Stomach (tissue), 9 donors: Measurements from ENCODE around the gene CAPZB. TPM values are rescaled to one million over a fixed set of nuclear protein-coding genes. Genes with fewer than 3 reads are reported as not detected.

ENCODE experiments used
- DNase-seq, 2 donors: peaks; one replicate each; pipeline versions ENCODE4 v3.0.0 to v3.0.0-alpha.2; 2013 to 2019
- H3K27ac ChIP-seq, 5 donors: fragments of 200-600 bp in 4 of 5; sonication (generic) in 4 of 5; one replicate each; pipeline ENCODE4 v1.5.1; 2013 to 2019; ENCODE audit warnings: mild to moderate bottlenecking in 1 of 5, moderate library complexity in 1 of 5
- H3K27me3 ChIP-seq, 3 donors: fragments of 200-600 bp; sonication (generic); one replicate each; pipeline ENCODE4 v1.5.1; 2017 to 2019; ENCODE audit warnings: mixed run types in 1 of 3
- H3K36me3 ChIP-seq, 4 donors: fragments of 200-600 bp; sonication (generic); 1 replicate in 3 of 4; 2 replicates in 1 of 4; pipeline ENCODE4 v1.5.1; 2016 to 2019
- H3K4me1 ChIP-seq, 4 donors: fragments of 200-600 bp; sonication (generic); one replicate each; pipeline ENCODE4 v1.5.1; 2016 to 2019
- H3K4me3 ChIP-seq, 4 donors: fragments of 200-600 bp; sonication (generic) in 3 of 4; one replicate each; pipeline ENCODE4 v1.5.1; 2016 to 2019; ENCODE audit warnings: mild to moderate bottlenecking in 1 of 4
- H3K9me3 ChIP-seq, 4 donors: fragments of 200-600 bp; sonication (generic); one replicate each; pipeline ENCODE4 v1.5.1; 2016 to 2019
- EP300 ChIP-seq: sonication (generic); formaldehyde crosslinking; IDR thresholded peaks from one replicate; pipeline ENCODE4 v1.6.1; 2017; ENCODE audit warnings: antibody characterized with exemption
- POLR2A ChIP-seq, 4 donors: fragments of 450-650 bp; IDR thresholded peaks; one replicate each; pipeline ENCODE4 v1.6.1; 2016; ENCODE audit warnings: antibody characterized with exemption in 4 of 4, control low read depth in 2 of 4, mild to moderate bottlenecking in 1 of 4, moderate library complexity in 1 of 4
- POLR2AphosphoS5 ChIP-seq, 3 donors: sonication (generic); formaldehyde crosslinking; IDR thresholded peaks; one replicate each; pipeline ENCODE4 v1.6.1; 2016; ENCODE audit warnings: antibody characterized with exemption in 3 of 3
- WGBS, 5 donors: extraction: QIAGEN DNeasy Blood & Tissue Kit in 3 of 5; methylation state at CpG; one replicate each; pipeline versions ENCODE4 v1.1.5 to v1.1.7; 2013 to 2018; 5-methylcytosine and 5-hydroxymethylcytosine counted together
- intact Hi-C: fragments of 100-400 bp; cut with DNase I; formaldehyde crosslinking; loops from one replicate; pipeline ENCODE4 v1.15.1; 2023; ENCODE audit warnings: low total_unique reads
- polyA plus RNA-seq, 3 donors: library from polyadenylated mRNA; stranded (reverse); fragments of 200-250 nt; gene quantifications; one replicate each; pipeline ENCODE4 v1.2.3, GENCODE V29; 2013
- total RNA-seq, 5 donors: library from RNA; depleted of rRNA; stranded (reverse); fragments of >200 nt; gene quantifications; one replicate each; pipeline versions ENCODE4 v1.1.0 to v1.2.3, GENCODE V29; 2014 to 2016
- TF ChIP-seq, protein P1 (sequence below), 7 experiments: fragments of 450-650 bp in 4 of 7; fragments of 200-600 bp in 3 of 7; sonication (generic) in 3 of 7; IDR thresholded peaks; one replicate each; pipeline ENCODE4 v1.5.1; 2016 to 2019; ENCODE audit warnings: antibody characterized with exemption in 7 of 7, control low read depth in 2 of 7, mild to moderate bottlenecking in 1 of 7
- donor health status: healthy with polysubstance abuse.
- donor health status: Bipolar disorder and iron deficiency.
- donor health status: healthy.

The CAPZB gene
- total and polyA plus RNA-seq, 8 donors: 84.9 to 345 (median 155) TPM

DNA sequence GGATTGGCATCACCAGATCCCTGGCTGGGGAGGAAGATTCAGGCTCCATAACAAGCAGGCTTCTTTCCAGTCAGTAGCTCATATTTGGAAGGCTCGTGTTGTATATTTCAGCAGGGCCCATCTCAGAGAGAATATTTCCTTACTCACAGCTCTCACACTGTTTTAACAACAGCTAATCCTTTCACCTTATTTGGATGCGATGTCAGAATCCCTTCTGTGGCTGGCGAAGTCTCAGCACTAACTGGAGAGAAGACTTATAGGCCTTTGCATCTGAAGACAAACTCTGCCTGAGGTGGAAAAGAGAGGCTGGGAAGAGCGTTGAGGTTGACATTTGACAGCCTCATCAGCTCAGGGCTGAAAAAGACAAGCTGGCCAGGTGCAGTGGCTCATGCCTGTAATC, 47.2 kb upstream of the CAPZB start:
- H3K27ac ChIP-seq: peak overlapping the region in 4 of 5 donors; percentile 60 to 85 (median 64)
- H3K4me1 ChIP-seq: peaks cover 0 to 11% (median 0%) of the 10 kb centered on the region in 4 donors
- peaks cover 0 to 8% (median 0%) of the 10 kb centered on the region in 4 donors for H3K9me3 ChIP-seq
- no peak overlapping the region for H3K4me3 ChIP-seq
- TF ChIP-seq EP300: no peak
- TF ChIP-seq POLR2AphosphoS5 (IDR thresholded peaks at IDR 0.05): peak in 1 of 3 donors; percentile 37
- intact Hi-C loops: no loop called here
- no peaks in the 10 kb centered on the region for H3K36me3 ChIP-seq
- H3K27me3 ChIP-seq: no peaks in the 10 kb centered on the region
- 66 to 85% (median 81%) methylated on average over 4 of the region's 4 CpGs for WGBS, 5 donors
- peak in 1 of 2 donors; percentile 40 for DNase-seq

DNA sequence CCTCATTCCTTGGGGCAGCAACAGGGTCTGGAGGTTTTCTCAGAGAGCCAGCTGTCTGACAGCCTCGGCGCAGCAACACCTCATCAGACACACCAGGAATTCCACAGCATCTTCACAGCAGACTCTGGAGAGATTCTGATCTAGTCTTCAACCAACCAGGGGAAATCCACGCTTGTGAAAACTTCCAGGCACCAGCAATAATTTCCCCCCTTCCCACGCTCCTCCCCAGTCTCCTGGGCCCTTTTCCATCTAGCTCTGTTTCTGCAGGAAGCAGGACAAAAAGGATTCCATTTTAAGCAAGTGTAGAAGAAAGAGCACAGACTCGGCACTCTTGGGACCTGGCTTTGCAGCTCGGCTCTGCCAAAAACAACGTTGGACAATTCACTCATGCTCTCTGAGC, 44.3 kb upstream of the CAPZB start:
- Histone ChIP-seq H3K27ac (peak overlapping the region in 3 of 5 donors; percentile 14 to 85 (median 25)), H3K36me3 (no peaks in the 10 kb centered on the region), H3K9me3 (peaks cover 0 to 3% (median 0%) of the 10 kb centered on the region in 4 donors), H3K4me3 (no peak overlapping the region), H3K4me1 (peaks cover 0 to 11% (median 0%) of the 10 kb centered on the region in 4 donors), H3K27me3 (no peaks in the 10 kb centered on the region)
- peak in 1 of 2 donors; percentile 30 for DNase-seq
- intact Hi-C loops: no loop called here
- 51 to 80% (median 71%) methylated on average over 7 of the region's 7 CpGs for WGBS, 5 donors
- TF ChIP-seq POLR2A (IDR thresholded peaks at IDR 0.05) (no peak), POLR2AphosphoS5 (IDR thresholded peaks at IDR 0.05) (no peak), EP300 (no peak)
- TF ChIP-seq, protein P1, sequence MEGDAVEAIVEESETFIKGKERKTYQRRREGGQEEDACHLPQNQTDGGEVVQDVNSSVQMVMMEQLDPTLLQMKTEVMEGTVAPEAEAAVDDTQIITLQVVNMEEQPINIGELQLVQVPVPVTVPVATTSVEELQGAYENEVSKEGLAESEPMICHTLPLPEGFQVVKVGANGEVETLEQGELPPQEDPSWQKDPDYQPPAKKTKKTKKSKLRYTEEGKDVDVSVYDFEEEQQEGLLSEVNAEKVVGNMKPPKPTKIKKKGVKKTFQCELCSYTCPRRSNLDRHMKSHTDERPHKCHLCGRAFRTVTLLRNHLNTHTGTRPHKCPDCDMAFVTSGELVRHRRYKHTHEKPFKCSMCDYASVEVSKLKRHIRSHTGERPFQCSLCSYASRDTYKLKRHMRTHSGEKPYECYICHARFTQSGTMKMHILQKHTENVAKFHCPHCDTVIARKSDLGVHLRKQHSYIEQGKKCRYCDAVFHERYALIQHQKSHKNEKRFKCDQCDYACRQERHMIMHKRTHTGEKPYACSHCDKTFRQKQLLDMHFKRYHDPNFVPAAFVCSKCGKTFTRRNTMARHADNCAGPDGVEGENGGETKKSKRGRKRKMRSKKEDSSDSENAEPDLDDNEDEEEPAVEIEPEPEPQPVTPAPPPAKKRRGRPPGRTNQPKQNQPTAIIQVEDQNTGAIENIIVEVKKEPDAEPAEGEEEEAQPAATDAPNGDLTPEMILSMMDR (IDR thresholded peaks at IDR 0.05): no peak

DNA sequence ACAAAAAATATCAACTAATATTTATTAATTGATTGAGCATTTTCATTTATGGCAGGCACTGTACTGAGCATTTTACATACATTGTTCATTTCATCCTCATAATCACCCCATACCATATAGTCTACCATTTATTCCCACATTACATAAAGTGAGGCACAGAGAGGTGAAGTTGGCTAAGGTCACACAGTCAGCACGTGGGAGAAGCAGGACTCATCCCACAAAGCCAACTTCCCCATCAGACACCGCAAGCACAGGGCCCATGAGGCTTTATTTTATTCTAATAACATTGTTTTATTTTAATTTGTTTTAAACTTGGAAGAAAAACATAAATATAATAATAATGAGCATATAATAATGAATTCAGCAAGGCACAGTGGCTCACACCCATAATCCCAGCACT, 43.1 kb upstream of the CAPZB start:
- intact Hi-C loops: no loop called here
- Histone ChIP-seq H3K4me3 (no peak overlapping the region), H3K4me1 (peaks cover 0 to 11% (median 0%) of the 10 kb centered on the region in 4 donors), H3K36me3 (no peaks in the 10 kb centered on the region), H3K27ac (peak overlapping the region in 1 of 5 donors; percentile 85), H3K27me3 (no peaks in the 10 kb centered on the region), H3K9me3 (peaks cover 0 to 3% (median 0%) of the 10 kb centered on the region in 4 donors)
- no peak for DNase-seq
- 65 to 79% (median 76%) methylated on average over 2 of the region's 2 CpGs for WGBS, 5 donors
- TF ChIP-seq, protein P1 (IDR thresholded peaks at IDR 0.05): no peak
- no peak for TF ChIP-seq POLR2AphosphoS5 (IDR thresholded peaks at IDR 0.05)
- no peak for TF ChIP-seq EP300
- no peak for TF ChIP-seq POLR2A (IDR thresholded peaks at IDR 0.05)

DNA sequence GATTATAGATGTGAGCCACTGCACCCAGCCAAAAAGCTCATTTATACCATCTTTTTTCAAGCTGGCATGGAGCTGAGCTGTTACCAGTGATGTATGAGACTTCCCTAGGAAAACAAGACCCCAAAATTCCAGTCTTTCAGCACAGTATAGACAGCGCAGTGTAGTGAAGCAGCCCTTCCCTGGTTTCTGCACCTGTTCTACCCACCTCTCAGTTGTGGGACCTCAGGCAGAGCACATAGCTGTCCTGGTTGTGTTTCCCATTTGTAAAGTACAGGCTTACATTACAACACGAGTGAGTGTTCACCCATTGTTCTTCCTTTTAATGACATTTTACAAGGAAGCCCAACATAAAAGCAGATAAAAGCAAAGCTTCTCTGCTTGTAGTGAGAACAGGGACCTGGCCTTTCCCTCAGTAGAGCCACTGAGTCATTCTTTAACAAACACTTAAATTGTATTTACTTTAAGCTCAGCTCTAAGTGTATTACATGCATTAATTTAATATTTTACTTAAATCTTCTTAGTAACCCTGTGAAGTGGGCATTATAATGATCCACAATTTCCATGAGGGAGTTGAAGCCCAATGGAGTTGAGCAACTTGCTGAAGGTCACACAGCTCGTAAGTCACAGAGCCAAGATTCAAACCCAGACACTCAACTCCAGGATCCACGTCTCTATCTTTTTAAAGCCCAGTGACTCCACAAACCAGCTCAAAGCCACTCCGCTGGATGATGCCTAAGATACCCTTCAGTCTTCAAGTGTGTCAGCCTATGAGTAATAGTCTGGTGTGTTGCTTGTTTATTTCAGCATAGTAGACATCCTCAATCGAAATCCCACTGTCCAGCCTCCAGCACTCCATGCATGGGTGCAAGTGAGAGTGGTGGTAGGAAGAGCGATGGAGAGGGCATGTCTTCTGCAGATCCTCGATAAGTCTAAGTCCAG, 40.5 kb upstream of the CAPZB start:
- Histone ChIP-seq H3K9me3 (peaks cover 0 to 4% (median 0%) of the 10 kb centered on the region in 4 donors), H3K27me3 (no peaks in the 10 kb centered on the region), H3K4me1 (peaks cover 0 to 7% (median 0%) of the 10 kb centered on the region in 4 donors), H3K27ac (no peak overlapping the region), H3K4me3 (no peak overlapping the region), H3K36me3 (no peaks in the 10 kb centered on the region)
- TF ChIP-seq, protein P1 (IDR thresholded peaks at IDR 0.05): no peak
- TF ChIP-seq POLR2A (IDR thresholded peaks at IDR 0.05): no peak
- TF ChIP-seq EP300: no peak
- TF ChIP-seq POLR2AphosphoS5 (IDR thresholded peaks at IDR 0.05): no peak
- intact Hi-C loops: no loop called here
- DNase-seq: peak in 1 of 2 donors; percentile 28
- 70 to 84% (median 79%) methylated on average over 8 of the region's 8 CpGs for WGBS, 5 donors
